Stimulated activated memory B cell treated with anti-CD40 and anti-IgM and Interleukin-4, amounts not matched to agents 10 μg/mL and 1 μg/mL and 100 μg/mL, for 72 hours (primary cell): ENCODE data around the gene C1GALT1.

ENCODE experiments used
- ATAC-seq: fragments of 150-1000 bp; cut with Tn5 transposase; 2 replicates; pipeline ENCODE4 v1.10.0; 2021
- H3K27ac Mint-ChIP-seq: one replicate; pipeline ENCODE4 v1.8.0; 2022; ENCODE audit warnings: mild to moderate bottlenecking, mixed read lengths
- H3K27me3 Mint-ChIP-seq: one replicate; pipeline ENCODE4 v1.8.0; 2022; ENCODE audit warnings: mixed read lengths
- H3K36me3 Mint-ChIP-seq: one replicate; pipeline ENCODE4 v1.8.0; 2022; ENCODE audit warnings: mixed read lengths
- H3K4me1 Mint-ChIP-seq: one replicate; pipeline ENCODE4 v1.8.0; 2022; ENCODE audit warnings: mixed read lengths
- H3K4me3 Mint-ChIP-seq: one replicate; pipeline ENCODE4 v1.8.0; 2022; ENCODE audit warnings: mild to moderate bottlenecking, moderate library complexity, mixed read lengths
- H3K9me3 Mint-ChIP-seq: one replicate; pipeline ENCODE4 v1.8.0; 2022; ENCODE audit warnings: mixed read lengths

C1GALT1 gene

GRCh38 chr7:7203813-7204575 is 21.6 kb downstream of the C1GALT1 start:
- no peak for ATAC-seq
- H3K27ac Mint-ChIP-seq: no peak overlapping the region
- H3K4me3 Mint-ChIP-seq: no peak overlapping the region
- H3K27me3 Mint-ChIP-seq: no peaks in the 10 kb centered on the region
- H3K9me3 Mint-ChIP-seq: peaks cover 5% of the 10 kb centered on the region
- peaks cover 80% of the 10 kb centered on the region for H3K4me1 Mint-ChIP-seq
- peaks cover 27% of the 10 kb centered on the region for H3K36me3 Mint-ChIP-seq

GRCh38 chr7:7207876-7208275 is 25.5 kb downstream of the C1GALT1 start:
- peaks cover 35% of the 10 kb centered on the region for H3K36me3 Mint-ChIP-seq
- ATAC-seq: no peak
- peaks cover 2% of the 10 kb centered on the region for H3K9me3 Mint-ChIP-seq
- H3K4me3 Mint-ChIP-seq: no peak overlapping the region
- peak overlapping the region; percentile 32 for H3K27ac Mint-ChIP-seq
- peaks cover 69% of the 10 kb centered on the region for H3K4me1 Mint-ChIP-seq
- H3K27me3 Mint-ChIP-seq: no peaks in the 10 kb centered on the region

GRCh38 chr7:7208520-7208919 is 26.2 kb downstream of the C1GALT1 start:
- Mint-ChIP-seq H3K36me3 (peaks cover 35% of the 10 kb centered on the region), H3K9me3 (peaks cover 2% of the 10 kb centered on the region), H3K27me3 (no peaks in the 10 kb centered on the region), H3K27ac (no peak overlapping the region), H3K4me1 (peaks cover 63% of the 10 kb centered on the region), H3K4me3 (no peak overlapping the region)
- no peak for ATAC-seq

GRCh38 chr7:7209412-7210050 is 27.2 kb downstream of the C1GALT1 start:
- Mint-ChIP-seq H3K4me3 (no peak overlapping the region), H3K27me3 (no peaks in the 10 kb centered on the region), H3K4me1 (peaks cover 53% of the 10 kb centered on the region), H3K9me3 (peaks cover 2% of the 10 kb centered on the region), H3K36me3 (peaks cover 42% of the 10 kb centered on the region), H3K27ac (peak overlapping the region; percentile 5)
- ATAC-seq: no peak

GRCh38 chr7:7210475-7211237 is 28.3 kb downstream of the C1GALT1 start:
- peaks cover 43% of the 10 kb centered on the region for H3K4me1 Mint-ChIP-seq
- H3K27me3 Mint-ChIP-seq: no peaks in the 10 kb centered on the region
- ATAC-seq: no peak
- H3K9me3 Mint-ChIP-seq: peaks cover 2% of the 10 kb centered on the region
- no peak overlapping the region for H3K4me3 Mint-ChIP-seq
- H3K27ac Mint-ChIP-seq: no peak overlapping the region
- H3K36me3 Mint-ChIP-seq: peaks cover 53% of the 10 kb centered on the region

GRCh38 chr7:7212612-7213011 is 30.3 kb downstream of the C1GALT1 start:
- no peak overlapping the region for H3K27ac Mint-ChIP-seq
- peaks cover 41% of the 10 kb centered on the region for H3K4me1 Mint-ChIP-seq
- ATAC-seq: no peak
- peaks cover 57% of the 10 kb centered on the region for H3K36me3 Mint-ChIP-seq
- no peaks in the 10 kb centered on the region for H3K27me3 Mint-ChIP-seq
- H3K9me3 Mint-ChIP-seq: no peaks in the 10 kb centered on the region
- no peak overlapping the region for H3K4me3 Mint-ChIP-seq

GRCh38 chr7:7214398-7215347 is 32.3 kb downstream of the C1GALT1 start:
- Mint-ChIP-seq H3K27me3 (no peaks in the 10 kb centered on the region), H3K27ac (no peak overlapping the region), H3K4me1 (peaks cover 39% of the 10 kb centered on the region), H3K36me3 (peaks cover 62% of the 10 kb centered on the region), H3K9me3 (no peaks in the 10 kb centered on the region), H3K4me3 (no peak overlapping the region)
- no peak for ATAC-seq

GRCh38 chr7:7216279-7216678 is 33.9 kb downstream of the C1GALT1 start:
- Mint-ChIP-seq H3K4me3 (no peak overlapping the region), H3K4me1 (peaks cover 34% of the 10 kb centered on the region), H3K27me3 (no peaks in the 10 kb centered on the region), H3K27ac (no peak overlapping the region), H3K36me3 (peaks cover 56% of the 10 kb centered on the region), H3K9me3 (no peaks in the 10 kb centered on the region)
- ATAC-seq: no peak

GRCh38 chr7:7219216-7219615 is 36.9 kb downstream of the C1GALT1 start:
- Mint-ChIP-seq H3K27ac (no peak overlapping the region), H3K9me3 (no peaks in the 10 kb centered on the region), H3K36me3 (peaks cover 56% of the 10 kb centered on the region), H3K4me1 (peaks cover 44% of the 10 kb centered on the region), H3K27me3 (no peaks in the 10 kb centered on the region), H3K4me3 (no peak overlapping the region)
- ATAC-seq: no peak

- no peak overlapping the region for H3K4me3 Mint-ChIP-seq
- no peak for ATAC-seq
- H3K4me1 Mint-ChIP-seq: peaks cover 53% of the 10 kb centered on the region
- H3K27me3 Mint-ChIP-seq: no peaks in the 10 kb centered on the region
- H3K27ac Mint-ChIP-seq: peak overlapping the region; percentile 61
- H3K9me3 Mint-ChIP-seq: no peaks in the 10 kb centered on the region
- peaks cover 50% of the 10 kb centered on the region for H3K36me3 Mint-ChIP-seq
These were observed 38.5 kb downstream of the C1GALT1 start for GRCh38 chr7:7220821-7221220.

- ATAC-seq: no peak
- Mint-ChIP-seq H3K27ac (peak overlapping the region; percentile 61), H3K4me1 (peaks cover 49% of the 10 kb centered on the region), H3K36me3 (peaks cover 46% of the 10 kb centered on the region), H3K9me3 (no peaks in the 10 kb centered on the region), H3K27me3 (no peaks in the 10 kb centered on the region), H3K4me3 (no peak overlapping the region)
These were observed 39.3 kb downstream of the C1GALT1 start for GRCh38 chr7:7221599-7222038.

GRCh38 chr7:7223250-7223649 is 40.9 kb downstream of the C1GALT1 start:
- H3K27ac Mint-ChIP-seq: no peak overlapping the region

GRCh38 chr7:7226407-7226806 is 44.1 kb downstream of the C1GALT1 start:
- ATAC-seq: no peak

More at GRCh38 chr7:7223250-7223649, 40.9 kb downstream of the C1GALT1 start:
- no peaks in the 10 kb centered on the region for H3K9me3 Mint-ChIP-seq
- H3K27me3 Mint-ChIP-seq: no peaks in the 10 kb centered on the region
- H3K4me3 Mint-ChIP-seq: no peak overlapping the region
- no peak for ATAC-seq
- peaks cover 31% of the 10 kb centered on the region for H3K36me3 Mint-ChIP-seq
- H3K4me1 Mint-ChIP-seq: peaks cover 37% of the 10 kb centered on the region

GRCh38 chr7:7228472-7228871 is 46.1 kb downstream of the C1GALT1 start:
- H3K4me1 Mint-ChIP-seq: peaks cover 29% of the 10 kb centered on the region
- ATAC-seq: no peak
- no peaks in the 10 kb centered on the region for H3K27me3 Mint-ChIP-seq
- H3K27ac Mint-ChIP-seq: no peak overlapping the region
- H3K4me3 Mint-ChIP-seq: no peak overlapping the region
- H3K36me3 Mint-ChIP-seq: peaks cover 43% of the 10 kb centered on the region
- H3K9me3 Mint-ChIP-seq: peaks cover 11% of the 10 kb centered on the region

More at GRCh38 chr7:7226407-7226806, 44.1 kb downstream of the C1GALT1 start:
- Mint-ChIP-seq H3K9me3 (peaks cover 6% of the 10 kb centered on the region), H3K4me1 (peaks cover 30% of the 10 kb centered on the region), H3K4me3 (no peak overlapping the region), H3K27me3 (no peaks in the 10 kb centered on the region), H3K27ac (no peak overlapping the region), H3K36me3 (peaks cover 36% of the 10 kb centered on the region)
